OCI-LY7 (cell line): ENCODE results near the gene B3GNT9.

ENCODE experiments used
- CTCF ChIP-seq: fragments of 200-600 bp; sonication (generic); conservative IDR thresholded peaks from 2 replicates; pipeline ENCODE4 v1.5.1; 2014; ENCODE audit warnings: mild to moderate bottlenecking, antibody characterized with exemption, low read length, moderate library complexity, mixed read lengths
- EZH2phosphoT487 ChIP-seq: fragments of 200-600 bp; sonication (generic); IDR thresholded peaks from 2 replicates; pipeline ENCODE4 v1.6.1; 2018; ENCODE audit warnings: low read depth, borderline replicate concordance, mild to moderate bottlenecking, mixed run types, antibody characterized with exemption, low read length, moderate library complexity, mixed read lengths

GRCh38 chr16:67142342-67142741 is 8.5 kb downstream of the B3GNT9 start:
- TF ChIP-seq CTCF = no peak
- TF ChIP-seq EZH2phosphoT487 = no peak
